ENCODE results near the gene METTL8. TPM values are rescaled to one million over a fixed set of nuclear protein-coding genes. Genes with fewer than 3 reads are reported as not detected.

The METTL8 gene
- total and polyA plus RNA-seq, 2 of the 13 experiments (the other 11 are each of a cell fraction or from before 2014, with no cell fraction given): 18.6 to 68.2 TPM

DNA sequence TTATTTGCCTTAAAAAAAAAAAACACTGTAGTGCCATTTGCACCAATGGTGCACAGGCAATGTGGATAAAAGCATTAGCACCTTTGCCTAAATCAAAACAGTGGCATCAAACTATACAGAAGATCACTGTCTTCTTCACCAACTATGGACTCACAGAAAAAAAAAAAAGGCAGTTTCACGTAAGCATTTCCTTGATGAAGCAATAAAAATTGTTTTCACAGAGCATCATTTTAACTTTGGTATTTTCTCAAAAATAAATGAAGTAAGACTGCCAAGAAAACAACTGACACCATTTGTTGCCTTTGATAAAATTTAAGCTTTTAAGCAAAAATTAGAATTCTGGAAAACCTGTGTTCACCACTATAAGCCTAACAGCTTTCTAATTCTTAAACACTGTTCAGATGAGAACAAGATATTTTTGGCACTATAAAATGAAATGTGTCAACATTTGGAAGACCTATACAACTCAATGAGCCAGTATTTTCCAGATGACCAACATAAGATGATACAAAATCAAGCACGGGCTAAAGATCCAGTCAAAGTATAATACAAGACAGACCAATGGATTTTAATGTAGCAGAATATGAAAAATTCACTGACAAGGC, 21.1 kb downstream of the METTL8 start:
- peaks cover 9% of the 10 kb centered on the region for H3K4me1 ChIP-seq (ENCODE audit: insufficient read depth, low read length)
- H3K9ac ChIP-seq (ENCODE audit: insufficient read depth, low read depth, low read length): no peak overlapping the region
- H3K4me3 ChIP-seq (replicated peaks in 1 of 3; ENCODE audit: insufficient read depth in 1 of 3, low read depth in 2 of 3, low read length in 3 of 3): no peak overlapping the region
- H3K9me3 ChIP-seq (ENCODE audit: low read length): no peaks in the 10 kb centered on the region
- H3K79me2 ChIP-seq (ENCODE audit: insufficient read depth, low read length): peaks cover 47% of the 10 kb centered on the region
- 95% methylated on average over 2 of the region's 2 CpGs for WGBS (ENCODE audit: low lambda C conversion rate)
- no peaks in the 10 kb centered on the region; a peak in 2 of 5 replicates for H3K36me3 ChIP-seq (replicated peaks in 1 of 2; ENCODE audit: control insufficient read depth in 1 of 2, insufficient read depth in 2 of 2, low read length in 2 of 2)
- ChIA-PET POLR2A (interaction anchor here (1.1 kb wide), 1 partner anchor 21 kb away, joined by 3 read pairs; the partner anchor contains the start of genes DCAF17 and METTL8), CTCF (ENCODE audit: low intra/inter-chr PET ratio, low total read pairs) (no interaction called here)
- in situ Hi-C loops (cut with HindIII; ENCODE audit: extremely low pct_ligation_motif_present, low pct_unique_long_range_greater_than_20kb) (no loop called here), intact Hi-C loops (cut with micrococcal nuclease; ENCODE audit: unreplicated experiment) (loop anchor here (10.0 kb wide), 3 partner anchors 148 to 358 kb away; no protein-coding TSS in a partner anchor)
- no peak for DNase-seq (ENCODE audit: low spot score)
- no peaks in the 10 kb centered on the region for H3K27me3 ChIP-seq (ENCODE audit: control insufficient read depth in 1 of 2, insufficient read depth in 2 of 2, low read length in 2 of 2)
- no peak for TF ChIP-seq FOXP4 (CRISPR knock-in tag; IDR thresholded peaks at IDR 0.05)
- 0 out of 2 replicates have a peak, but pooled peaks have one; percentile 6 for TF ChIP-seq CEBPB (IDR thresholded peaks at IDR 0.05; ENCODE audit: borderline replicate concordance, low read depth, low read length)
- no peak overlapping the region for H3K4me2 ChIP-seq (ENCODE audit: low read depth, low read length)
- no TSS peak for BruUV-seq (replicated peaks)
- no peak for ATAC-seq
- no peak for FAIRE-seq
- no peak overlapping the region for H3K27ac ChIP-seq (ENCODE audit: extremely low read length, insufficient read depth, low read length)
- no peak overlapping the region for H2AFZ ChIP-seq (ENCODE audit: low read length)
- H4K20me1 ChIP-seq (ENCODE audit: insufficient read depth, low read length): peaks cover 5% of the 10 kb centered on the region; the same call in 1 of the 2 replicates

DNA sequence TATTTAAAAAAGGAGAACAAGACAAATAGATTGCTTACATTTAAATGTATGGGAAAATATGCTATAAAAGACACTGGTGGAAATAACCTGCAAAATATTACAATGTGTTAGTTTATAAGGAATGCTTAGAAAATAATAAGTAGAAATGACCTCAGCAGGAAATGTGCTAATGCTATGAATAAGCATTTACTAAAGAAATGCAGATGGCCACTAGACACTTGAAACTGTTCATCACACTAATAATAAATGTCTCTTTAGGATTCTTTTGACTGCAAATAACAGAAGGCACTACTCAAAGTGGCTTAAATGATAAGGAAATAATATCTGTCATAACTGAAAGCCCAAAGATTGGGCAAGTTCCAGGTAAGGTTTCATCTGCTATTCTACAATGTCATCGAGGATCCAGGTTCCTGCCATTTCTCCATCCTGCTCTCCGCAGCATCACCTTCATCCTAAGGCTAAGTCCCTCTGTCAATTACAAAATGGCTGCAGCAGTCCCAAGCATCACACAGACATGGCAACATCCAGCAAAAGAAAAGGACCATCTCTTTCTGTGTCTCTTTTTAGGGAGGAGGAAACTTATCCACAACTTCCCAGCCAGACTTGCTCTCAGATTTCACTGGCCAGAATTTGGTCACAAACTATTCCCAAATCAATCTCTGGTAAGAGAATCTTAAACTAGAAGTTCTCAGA, 21.9 kb downstream of the METTL8 start:
- H2AFZ ChIP-seq (ENCODE audit: low read length): no peak overlapping the region
- no peak for DNase-seq (ENCODE audit: low spot score)
- 100% methylated on average over 2 of the region's 2 CpGs for whole genome bisulfite sequencing (ENCODE audit: low lambda C conversion rate)
- H3K79me2 ChIP-seq (ENCODE audit: insufficient read depth, low read length): peaks cover 50% of the 10 kb centered on the region
- H3K36me3 ChIP-seq (replicated peaks in 1 of 2; ENCODE audit: control insufficient read depth in 1 of 2, insufficient read depth in 2 of 2, low read length in 2 of 2): no peaks in the 10 kb centered on the region; a peak in 2 of 5 replicates
- H3K4me2 ChIP-seq (ENCODE audit: low read depth, low read length): no peak overlapping the region
- no peaks in the 10 kb centered on the region for H3K27me3 ChIP-seq (ENCODE audit: control insufficient read depth in 1 of 2, insufficient read depth in 2 of 2, low read length in 2 of 2)
- H3K27ac ChIP-seq (ENCODE audit: extremely low read length, insufficient read depth, low read length): no peak overlapping the region
- no peak for ATAC-seq
- intact Hi-C loops (cut with micrococcal nuclease; ENCODE audit: unreplicated experiment) (loop anchor here (10.0 kb wide), 3 partner anchors 147 to 357 kb away; no protein-coding TSS in a partner anchor), in situ Hi-C loops (cut with HindIII; ENCODE audit: extremely low pct_ligation_motif_present, low pct_unique_long_range_greater_than_20kb) (no loop called here)
- H3K9ac ChIP-seq (ENCODE audit: insufficient read depth, low read depth, low read length): no peak overlapping the region
- CTCF ChIA-PET (ENCODE audit: low intra/inter-chr PET ratio, low total read pairs): no interaction called here
- TF ChIP-seq ZNF564 (CRISPR knock-in tag; IDR thresholded peaks at IDR 0.05): no peak
- BruUV-seq (replicated peaks): no TSS peak
- no peaks in the 10 kb centered on the region for H3K9me3 ChIP-seq (ENCODE audit: low read length)
- POLR2A ChIA-PET: no interaction called here
- no peak for FAIRE-seq
- peaks cover 9% of the 10 kb centered on the region for H3K4me1 ChIP-seq (ENCODE audit: insufficient read depth, low read length)
- no peak overlapping the region for H3K4me3 ChIP-seq (replicated peaks in 1 of 3; ENCODE audit: insufficient read depth in 1 of 3, low read depth in 2 of 3, low read length in 3 of 3)
- H4K20me1 ChIP-seq (ENCODE audit: insufficient read depth, low read length): peaks cover 5% of the 10 kb centered on the region; the same call in 1 of the 2 replicates

Measured in HepG2 (cell line).